Fibroblast of skin of right quadriceps (primary cell): ENCODE measurements around the gene SLC39A8.
"Not testable (repeated sequence)": the region's sequence is repeated elsewhere in the genome, so short reads cannot be mapped to it uniquely, and the experiment has no call there.

Experiments used
- DNase-seq: peaks from one replicate; pipeline ENCODE4 v3.0.0-alpha.2; 2013

SLC39A8 gene

DNA sequence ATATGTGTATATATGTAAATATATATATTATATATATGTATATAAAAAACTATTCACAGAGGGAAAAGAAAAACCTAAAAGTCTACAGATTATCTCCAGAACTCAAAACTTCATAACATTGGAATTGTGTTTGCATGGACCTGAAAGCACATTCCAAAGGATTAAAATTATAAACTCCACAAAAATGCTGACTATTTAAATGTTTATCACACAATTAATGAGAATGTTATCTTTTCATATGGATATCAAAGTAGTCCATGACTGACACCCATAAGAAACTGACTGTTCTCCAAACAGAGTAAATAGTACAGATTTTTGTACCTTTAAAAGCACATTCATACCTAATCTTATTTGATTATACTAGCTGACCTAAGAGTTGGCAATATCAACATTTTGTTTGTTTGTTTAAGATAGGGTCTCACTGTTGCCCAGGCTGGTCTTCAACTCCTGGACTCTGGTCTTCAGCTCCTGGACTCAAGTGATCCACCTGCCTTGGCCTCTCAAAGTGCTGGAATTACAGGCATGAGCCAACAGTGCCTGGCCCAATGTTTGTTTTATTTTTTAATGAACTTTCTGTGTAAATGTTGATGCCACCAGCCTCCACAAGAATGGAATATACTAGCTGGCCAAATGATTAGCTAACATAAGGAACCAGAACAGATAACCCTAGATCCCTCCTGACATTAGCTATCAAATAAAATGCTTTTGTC lies 50.0 kb downstream of the SLC39A8 start:
- DNase-seq = no peak

GRCh38 chr4:102288497-102288896 lies 56.8 kb downstream of the SLC39A8 start:
- no peak for DNase-seq

DNA sequence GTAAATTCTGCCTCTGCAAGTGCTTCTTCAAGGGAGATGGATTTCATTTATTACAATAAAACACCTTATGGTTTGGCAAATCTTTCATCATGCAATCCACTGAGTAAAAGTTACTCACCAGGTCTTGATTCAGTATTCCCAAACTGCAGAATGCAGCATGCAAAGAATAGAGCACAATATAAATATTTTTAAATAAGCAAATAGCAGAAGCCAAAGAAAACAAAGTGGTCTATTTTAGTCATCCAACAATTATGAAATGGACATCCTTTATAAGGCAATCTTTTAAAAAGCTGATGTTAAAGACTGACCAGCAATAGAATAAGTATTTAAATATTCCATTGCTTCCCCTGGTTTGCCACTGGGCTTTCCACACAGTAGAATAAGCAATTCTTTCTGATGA lies 59.5 kb downstream of the SLC39A8 start:
- DNase-seq = peak; percentile 9

DNA sequence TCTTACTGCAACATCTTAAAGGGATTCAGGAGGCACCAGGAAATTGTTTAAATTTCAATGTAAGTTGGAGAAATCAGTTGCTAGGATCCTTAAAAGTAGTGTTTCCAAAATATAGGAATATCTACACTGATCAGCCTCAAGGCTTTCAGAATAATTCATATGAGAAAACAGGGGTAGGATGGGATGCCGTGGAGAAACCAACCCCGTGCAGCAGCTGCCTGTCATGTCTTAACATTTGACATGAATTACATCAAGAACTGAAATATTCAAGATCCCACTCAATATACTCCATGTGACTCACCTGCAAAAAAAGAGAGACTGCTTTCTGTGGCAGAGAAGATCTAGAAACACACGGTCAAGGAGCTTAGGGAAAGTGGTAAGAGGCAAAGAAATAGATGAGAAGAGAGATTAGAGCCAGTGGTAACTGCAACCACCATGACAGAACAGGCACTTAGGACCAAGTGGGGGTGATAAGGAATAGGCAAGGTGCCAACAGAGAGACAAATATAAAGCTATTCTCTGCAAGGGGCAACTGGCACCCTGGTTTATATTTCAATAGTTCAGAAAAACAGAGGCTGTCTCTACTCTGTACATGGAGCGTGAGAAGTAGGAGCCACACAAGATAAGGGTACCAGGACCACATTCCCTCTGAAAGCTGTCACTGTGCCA lies 64.0 kb downstream of the SLC39A8 start:
- no peak for DNase-seq

GRCh38 chr4:102273317-102273716 lies 72.0 kb downstream of the SLC39A8 start:
- not testable (repeated sequence) for DNase-seq

DNA sequence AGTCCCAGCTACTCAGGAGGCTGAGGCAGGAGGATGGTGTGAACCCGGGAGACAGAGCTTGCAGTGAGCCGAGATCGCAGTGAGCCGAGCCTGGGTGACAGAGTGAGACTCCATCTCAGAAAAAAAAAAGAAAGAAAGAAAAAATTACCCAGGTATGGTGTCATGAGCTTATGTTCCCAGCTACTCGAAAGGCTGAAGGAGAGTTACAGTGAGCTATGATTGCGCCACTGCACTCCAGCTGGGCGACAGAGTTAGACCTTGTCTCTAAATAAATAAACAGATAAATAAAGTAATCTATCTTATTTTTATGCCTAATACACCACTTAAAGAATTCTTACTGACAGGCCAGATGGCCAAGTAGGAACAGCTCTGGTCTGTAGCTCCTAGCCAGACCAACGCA lies 73.0 kb downstream of the SLC39A8 start:
- DNase-seq = no peak

DNA sequence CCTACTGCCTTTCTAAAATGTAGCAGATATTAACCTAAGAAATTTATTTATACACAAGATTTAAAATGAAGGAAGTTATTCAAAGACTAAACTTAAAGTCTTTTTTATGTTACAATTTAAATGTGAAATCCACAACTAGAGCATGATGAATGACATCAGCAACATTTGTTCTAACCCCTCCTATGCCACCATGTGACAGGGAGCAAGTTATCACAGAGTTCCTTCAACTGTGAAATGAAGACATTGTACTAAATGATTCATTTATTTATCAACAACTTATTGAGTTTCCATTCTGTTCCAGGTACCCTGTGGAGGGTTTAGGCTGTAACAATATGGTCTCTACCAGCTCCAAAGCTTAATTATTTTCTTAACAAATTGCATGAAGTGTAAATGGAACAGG lies 76.9 kb downstream of the SLC39A8 start:
- no peak for DNase-seq

- DNase-seq = peak; percentile 48
Observed at GRCh38 chr4:102263024-102263787, 82.1 kb downstream of the SLC39A8 start.

DNA sequence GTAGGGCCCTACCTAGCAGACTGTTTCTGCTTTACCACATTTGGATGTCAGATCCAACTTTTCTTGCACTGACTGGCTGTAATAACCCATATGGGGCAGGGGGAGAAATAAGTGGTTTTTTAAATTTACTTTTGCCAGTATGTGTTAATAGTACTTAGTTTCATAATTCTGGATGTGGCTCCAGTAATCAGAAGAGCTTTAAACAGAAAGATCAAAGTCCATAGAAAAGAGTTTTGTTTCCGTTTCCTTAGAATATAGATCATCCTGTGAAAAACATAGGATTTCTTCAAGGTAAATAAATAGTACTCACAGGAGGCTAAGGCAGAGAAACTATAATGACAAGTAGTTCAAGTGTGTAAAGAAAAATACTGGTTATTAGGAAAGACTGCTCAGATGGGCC lies 85.6 kb downstream of the SLC39A8 start:
- DNase-seq = no peak

GRCh38 chr4:102259081-102259480 lies 86.2 kb downstream of the SLC39A8 start:
- no peak for DNase-seq

DNA sequence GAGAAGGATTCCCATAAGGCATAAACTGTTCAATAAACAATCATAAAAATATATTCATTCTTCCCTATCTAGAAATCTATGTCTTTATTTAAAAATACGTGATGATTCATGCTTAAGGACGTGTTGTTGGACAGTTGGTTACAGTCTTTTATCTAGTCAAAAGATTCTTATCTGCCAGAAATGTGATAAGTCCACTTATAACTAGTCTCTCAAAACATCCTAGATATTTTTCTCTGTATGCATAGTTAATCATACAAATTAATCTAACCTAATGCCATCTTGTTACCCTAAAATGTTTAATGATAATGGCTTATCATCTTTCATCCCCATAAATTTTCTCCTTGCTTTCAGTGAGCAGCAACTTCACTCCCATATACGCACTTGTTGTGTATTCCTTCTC lies 89.0 kb downstream of the SLC39A8 start:
- no peak for DNase-seq

DNA sequence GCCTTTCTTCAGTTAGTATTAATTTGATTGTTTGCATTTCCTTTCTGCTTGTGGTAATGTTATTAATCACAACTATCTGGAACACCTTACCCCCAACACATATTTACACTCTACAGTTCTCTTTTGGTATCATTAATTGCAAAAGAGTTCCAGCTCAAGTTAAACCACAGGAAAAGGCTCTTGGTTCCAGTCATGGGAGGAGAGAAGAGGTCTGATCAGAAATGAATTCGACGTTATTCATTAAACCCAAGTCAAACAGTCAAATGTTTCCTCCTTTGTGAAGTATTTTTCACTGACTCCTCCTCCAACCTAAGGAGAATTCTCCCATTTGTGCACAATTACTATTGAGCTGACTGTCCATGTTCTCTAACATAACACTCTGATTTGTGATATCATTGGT lies 91.4 kb downstream of the SLC39A8 start:
- DNase-seq = no peak

DNA sequence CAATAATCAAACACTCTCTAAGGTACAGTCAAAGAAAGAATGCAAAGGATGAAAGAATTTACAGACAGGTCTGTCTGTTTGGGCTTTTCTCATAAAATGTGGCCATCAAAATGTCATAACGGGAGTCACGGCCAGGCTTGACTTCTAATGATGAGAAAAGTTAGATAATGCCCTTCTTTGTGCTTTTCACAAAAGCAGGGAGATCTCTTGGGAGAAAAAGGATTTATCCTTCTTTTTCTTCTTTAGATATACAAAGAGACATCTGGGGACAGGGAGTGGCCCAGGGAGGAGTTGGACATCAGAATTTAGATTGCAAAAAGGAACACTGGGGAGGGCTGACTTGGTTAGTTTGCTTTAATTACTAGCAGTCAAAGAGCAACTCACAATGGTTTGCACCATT lies 93.1 kb downstream of the SLC39A8 start:
- no peak for DNase-seq

- DNase-seq = no peak
Observed at GRCh38 chr4:102250341-102250740, 94.9 kb downstream of the SLC39A8 start.

DNA sequence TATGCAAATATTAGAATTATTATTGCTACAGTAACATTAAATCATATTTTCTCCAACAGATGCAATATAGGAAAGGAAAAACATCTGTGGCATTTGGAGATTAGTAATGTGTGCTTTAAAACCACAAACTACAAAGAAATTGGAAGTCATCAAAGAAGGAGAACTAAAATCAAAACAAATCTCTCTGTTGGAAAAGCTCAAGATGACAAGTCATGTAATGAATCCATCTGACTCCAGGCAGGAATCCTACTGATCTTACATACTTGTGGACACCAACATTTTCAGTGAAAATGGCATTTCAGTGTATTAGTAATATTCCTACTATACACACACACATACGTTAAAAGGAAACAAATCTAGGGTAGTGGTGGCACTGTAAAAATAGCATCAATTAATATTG lies 98.2 kb downstream of the SLC39A8 start:
- no peak for DNase-seq

GRCh38 chr4:102246416-102246815 lies 98.9 kb downstream of the SLC39A8 start:
- DNase-seq = no peak

- no peak for DNase-seq
Observed at GRCh38 chr4:102244878-102245535, 100.3 kb downstream of the SLC39A8 start.

GRCh38 chr4:102243296-102243695 lies 102.0 kb downstream of the SLC39A8 start:
- DNase-seq = not testable (repeated sequence)

- no peak for DNase-seq
Observed at GRCh38 chr4:102234243-102234838, 110.9 kb downstream of the SLC39A8 start.

DNA sequence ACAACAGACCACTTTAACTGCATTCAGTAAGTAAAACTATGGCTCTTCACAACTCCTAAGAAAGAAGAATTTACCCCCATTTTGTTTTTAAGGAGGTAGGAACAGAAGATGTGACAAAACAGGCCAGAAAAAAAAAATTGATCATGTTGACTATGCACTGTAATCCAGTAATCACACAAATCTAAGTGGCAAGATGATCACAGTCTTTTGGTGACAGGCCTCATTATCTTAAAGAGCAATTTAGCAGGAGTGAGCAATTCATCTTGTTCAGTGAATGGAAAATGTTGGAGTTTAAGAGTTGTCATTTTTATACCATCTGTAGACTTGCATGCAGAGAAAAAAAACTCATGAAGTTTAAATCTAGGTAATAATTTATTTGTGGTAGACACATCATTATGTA lies 115.1 kb downstream of the SLC39A8 start:
- no peak for DNase-seq

GRCh38 chr4:102227388-102227787 lies 117.9 kb downstream of the SLC39A8 start:
- no peak for DNase-seq

DNA sequence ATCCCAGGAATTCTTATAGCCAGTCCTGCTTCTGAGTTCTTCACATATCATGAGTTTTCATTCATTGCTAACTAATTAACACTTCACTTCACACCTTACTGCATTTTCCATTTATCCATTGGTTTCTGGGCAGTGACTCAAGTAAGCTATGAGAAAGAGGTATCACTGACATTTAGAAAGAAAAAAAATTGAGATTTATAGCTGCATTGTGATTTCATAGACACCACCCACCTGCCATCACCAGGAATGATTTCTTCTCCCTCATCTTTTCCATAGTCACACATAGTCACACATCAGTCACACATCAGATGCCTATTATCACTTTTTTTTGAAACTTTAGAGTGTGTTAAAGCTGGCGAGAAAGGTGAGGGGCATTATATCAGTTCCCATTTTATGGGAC lies 121.8 kb downstream of the SLC39A8 start:
- DNase-seq = no peak

DNA sequence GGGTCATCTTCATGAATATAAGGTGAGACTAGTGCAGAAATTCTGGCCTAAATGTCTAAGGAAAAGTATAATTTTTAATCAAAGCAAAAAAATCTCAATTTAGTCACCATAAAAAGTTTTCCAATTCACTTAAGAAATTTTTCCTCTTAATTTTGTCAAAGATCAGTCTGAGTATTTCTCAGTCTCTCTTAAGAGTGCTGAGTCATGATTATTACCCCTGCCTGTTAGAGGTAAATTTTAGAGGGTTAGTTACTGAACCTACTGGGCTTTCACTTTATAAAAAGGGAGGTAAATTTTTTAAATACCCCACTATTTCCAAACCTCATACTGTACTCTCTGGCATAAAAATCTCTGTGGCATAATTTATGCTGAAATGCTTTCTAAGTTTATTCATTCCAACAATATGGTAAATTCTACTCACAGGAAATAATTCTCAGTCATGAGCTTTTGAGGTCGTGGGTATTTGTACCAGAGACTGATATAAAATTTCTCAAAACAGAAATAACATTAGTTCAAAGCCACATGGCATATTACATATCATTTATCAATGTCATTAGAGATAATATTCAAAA lies 122.4 kb downstream of the SLC39A8 start:
- DNase-seq = no peak
